Mononuclear cell (primary cell): ENCODE measurements around the gene MTCH2. TPM values are rescaled to one million over a fixed set of nuclear protein-coding genes. Genes with fewer than 3 reads are reported as not detected.

Source experiments
- H3K27me3 ChIP-seq: 2 replicates; pipeline ENCODE4 v1.6.0; 2011; ENCODE audit warnings: low read length, control low read depth; ENCODE audit not compliant: insufficient read depth
- H3K4me1 ChIP-seq: 2 replicates; pipeline ENCODE4 v1.5.1; 2011; ENCODE audit warnings: mild to moderate bottlenecking, low read length, control low read depth; ENCODE audit not compliant: insufficient read depth
- H3K4me3 ChIP-seq: 2 replicates; pipeline ENCODE4 v1.5.1; 2011; ENCODE audit warnings: mild to moderate bottlenecking, low read length, moderate library complexity
- H3K9me3 ChIP-seq: 2 replicates; pipeline ENCODE4 v1.5.1; 2011; ENCODE audit warnings: low read depth, mild to moderate bottlenecking, control low read depth, low read length
- total RNA-seq: library from RNA; depleted of rRNA; stranded (reverse); fragments of >200 nt; gene quantifications from one replicate; pipeline ENCODE4 v1.2.3, GENCODE V29; 2012

The MTCH2 gene
- total RNA-seq, 1 donor: 16.7 TPM

GRCh38 chr11:47611348-47611794 is 31.0 kb downstream of the MTCH2 start:
- Histone ChIP-seq H3K27me3 (no peaks in the 10 kb centered on the region), H3K4me1 (peaks cover 10% of the 10 kb centered on the region), H3K4me3 (no peak overlapping the region), H3K9me3 (no peaks in the 10 kb centered on the region)

GRCh38 chr11:47609675-47610074 is 32.7 kb downstream of the MTCH2 start:
- H3K9me3 ChIP-seq: no peaks in the 10 kb centered on the region
- peaks cover 10% of the 10 kb centered on the region for H3K4me1 ChIP-seq
- no peak overlapping the region for H3K4me3 ChIP-seq
- H3K27me3 ChIP-seq: no peaks in the 10 kb centered on the region

- Histone ChIP-seq H3K27me3 (no peaks in the 10 kb centered on the region), H3K9me3 (no peaks in the 10 kb centered on the region), H3K4me3 (no peak overlapping the region), H3K4me1 (peaks cover 10% of the 10 kb centered on the region)
These were observed 35.0 kb downstream of the MTCH2 start for GRCh38 chr11:47607380-47607779.

GRCh38 chr11:47606731-47607130 is 35.6 kb downstream of the MTCH2 start:
- no peaks in the 10 kb centered on the region for H3K27me3 ChIP-seq
- H3K4me3 ChIP-seq: no peak overlapping the region
- no peaks in the 10 kb centered on the region for H3K9me3 ChIP-seq
- H3K4me1 ChIP-seq: peaks cover 7% of the 10 kb centered on the region

GRCh38 chr11:47605921-47606320 is 36.4 kb downstream of the MTCH2 start:
- H3K4me3 ChIP-seq: no peak overlapping the region
- no peaks in the 10 kb centered on the region for H3K27me3 ChIP-seq
- H3K9me3 ChIP-seq: no peaks in the 10 kb centered on the region
- no peaks in the 10 kb centered on the region for H3K4me1 ChIP-seq

GRCh38 chr11:47603295-47603694 is 39.1 kb downstream of the MTCH2 start:
- H3K9me3 ChIP-seq: no peaks in the 10 kb centered on the region
- no peaks in the 10 kb centered on the region for H3K27me3 ChIP-seq
- no peak overlapping the region for H3K4me3 ChIP-seq
- H3K4me1 ChIP-seq: no peaks in the 10 kb centered on the region

- H3K27me3 ChIP-seq: peaks cover 2% of the 10 kb centered on the region
- no peak overlapping the region for H3K4me3 ChIP-seq
- no peaks in the 10 kb centered on the region for H3K4me1 ChIP-seq
- H3K9me3 ChIP-seq: no peaks in the 10 kb centered on the region
These were observed 42.5 kb downstream of the MTCH2 start for GRCh38 chr11:47599902-47600301.

GRCh38 chr11:47595967-47596366 is 46.4 kb downstream of the MTCH2 start:
- Histone ChIP-seq H3K27me3 (peaks cover 26% of the 10 kb centered on the region), H3K4me1 (peaks cover 20% of the 10 kb centered on the region), H3K4me3 (no peak overlapping the region), H3K9me3 (no peaks in the 10 kb centered on the region)

- peaks cover 20% of the 10 kb centered on the region for H3K4me1 ChIP-seq
- H3K9me3 ChIP-seq: no peaks in the 10 kb centered on the region
- H3K4me3 ChIP-seq: no peak overlapping the region
- H3K27me3 ChIP-seq: peaks cover 26% of the 10 kb centered on the region
These were observed 47.3 kb downstream of the MTCH2 start for GRCh38 chr11:47595029-47595428.

- Histone ChIP-seq H3K27me3 (peaks cover 26% of the 10 kb centered on the region), H3K9me3 (no peaks in the 10 kb centered on the region), H3K4me1 (peaks cover 20% of the 10 kb centered on the region), H3K4me3 (no peak within 1 kb of the TSS)
These were observed 48.2 kb downstream of the MTCH2 start, which contains the start of gene C1QTNF4 for GRCh38 chr11:47593934-47594855. TSS of gene C1QTNF4 (minus strand) at chr11:47594411. CDS start at chr11:47590810, 3,601 bp downstream.

GRCh38 chr11:47593492-47593933 is 48.8 kb downstream of the MTCH2 start:
- Histone ChIP-seq H3K9me3 (no peaks in the 10 kb centered on the region), H3K27me3 (peaks cover 26% of the 10 kb centered on the region), H3K4me3 (no peak overlapping the region), H3K4me1 (peaks cover 21% of the 10 kb centered on the region)

- Histone ChIP-seq H3K4me1 (peaks cover 26% of the 10 kb centered on the region), H3K27me3 (peaks cover 26% of the 10 kb centered on the region), H3K9me3 (no peaks in the 10 kb centered on the region), H3K4me3 (no peak overlapping the region)
These were observed 49.4 kb downstream of the MTCH2 start for GRCh38 chr11:47592970-47593369.

- Histone ChIP-seq H3K4me1 (peaks cover 33% of the 10 kb centered on the region), H3K4me3 (no peak overlapping the region), H3K27me3 (peaks cover 26% of the 10 kb centered on the region), H3K9me3 (no peaks in the 10 kb centered on the region)
These were observed 50.1 kb downstream of the MTCH2 start for GRCh38 chr11:47592251-47592650.

GRCh38 chr11:47591764-47592163 is 50.6 kb downstream of the MTCH2 start:
- H3K27me3 ChIP-seq: peaks cover 26% of the 10 kb centered on the region
- no peak overlapping the region for H3K4me3 ChIP-seq
- peaks cover 33% of the 10 kb centered on the region for H3K4me1 ChIP-seq
- no peaks in the 10 kb centered on the region for H3K9me3 ChIP-seq

GRCh38 chr11:47589977-47590861 is 52.1 kb downstream of the MTCH2 start:
- Histone ChIP-seq H3K27me3 (peaks cover 26% of the 10 kb centered on the region), H3K4me1 (peaks cover 33% of the 10 kb centered on the region), H3K9me3 (no peaks in the 10 kb centered on the region), H3K4me3 (no peak overlapping the region)
